ENCODE data around the gene LDB3. TPM values are rescaled to one million over a fixed set of nuclear protein-coding genes. Genes with fewer than 3 reads are reported as not detected.

LDB3 gene
- total and polyA plus RNA-seq, 4 donors, result 11.0 to 132 (median 50.2) TPM

DNA sequence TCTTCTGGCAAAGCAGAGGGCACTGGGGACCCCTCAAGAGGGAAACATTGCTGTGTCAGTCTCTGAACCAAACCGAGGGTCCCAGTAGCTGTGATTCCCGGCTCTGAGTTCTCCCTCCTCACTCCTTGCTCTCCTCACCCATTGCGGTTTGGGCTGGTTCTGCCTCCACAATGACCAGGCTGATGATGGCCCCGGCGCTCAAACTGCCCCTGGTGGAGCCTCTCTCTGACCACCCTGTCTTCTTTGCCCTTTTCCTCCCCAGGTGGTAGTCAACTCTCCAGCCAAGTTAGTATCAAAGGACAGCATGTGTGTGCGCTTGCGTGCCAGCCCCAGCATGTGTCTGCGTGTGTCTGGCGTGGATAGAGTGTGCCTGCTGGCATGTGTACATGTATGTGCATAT is 17.1 kb downstream of the LDB3 start:
- Histone ChIP-seq H3K27me3 (ENCODE audit: control insufficient read depth in 1 of 2, insufficient read depth in 2 of 2, low read length in 1 of 2) (no peaks in the 10 kb centered on the region), H3K4me3 (ENCODE audit: low read length in 2 of 2) (no peak overlapping the region), H3K27ac (ENCODE audit: low read depth in 1 of 2, low read length in 2 of 2) (peak overlapping the region in 1 of 2 donors; percentile 70), H3K4me1 (ENCODE audit: control insufficient read depth in 1 of 2, insufficient read depth in 2 of 2, low read length in 2 of 2) (peaks cover 0 to 5% of the 10 kb centered on the region in 2 donors), H3K36me3 (ENCODE audit: control insufficient read depth in 1 of 2, insufficient read depth in 2 of 2, low read length in 1 of 2) (peaks cover 0 to 7% of the 10 kb centered on the region in 2 donors), H3K9me3 (ENCODE audit: control insufficient read depth, low read length) (no peaks in the 10 kb centered on the region)
- intact Hi-C loops (cut with DNase I), result no loop called here
- DNase-seq, result no peak
- ATAC-seq (ENCODE audit: low FRiP score), result no peak
- 78 to 85% methylated on average over 9 of the region's 9 CpGs for WGBS, 2 donors

DNA sequence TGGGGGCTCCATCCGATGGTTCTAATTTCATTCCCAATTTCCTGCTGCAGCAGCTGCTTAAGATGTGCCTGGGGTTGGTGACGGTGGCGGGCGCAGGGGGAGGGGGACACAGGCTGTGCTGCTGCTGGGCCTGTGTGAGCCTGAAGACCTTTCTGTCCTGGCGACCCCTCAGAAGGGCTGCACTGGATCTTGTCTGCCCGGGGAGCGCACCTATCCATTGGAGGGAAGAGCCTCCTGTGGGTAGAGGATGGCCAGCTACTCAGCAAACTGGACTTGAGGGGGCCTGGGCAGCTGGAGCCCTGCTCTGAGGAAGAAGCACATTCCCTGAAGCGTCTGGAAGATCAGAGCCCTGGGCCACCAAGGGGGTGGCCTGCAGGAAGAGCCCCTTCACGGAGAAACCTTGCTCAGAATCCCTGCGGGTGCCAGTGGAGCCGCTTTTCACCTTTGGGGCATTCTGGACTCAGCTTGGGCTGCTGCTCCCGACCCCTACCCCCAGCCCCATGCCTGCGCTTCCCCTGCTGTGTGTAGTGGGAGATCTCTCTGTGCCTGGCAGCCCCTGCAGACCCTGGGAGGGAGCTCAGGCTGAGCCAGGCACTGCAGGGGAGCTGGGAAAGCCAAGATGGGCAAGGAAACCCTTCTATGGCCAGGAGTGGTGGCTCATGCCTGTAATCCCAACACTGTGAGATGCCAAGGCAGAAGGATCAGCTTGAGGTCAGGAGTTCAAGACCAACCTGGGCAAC is 17.8 kb downstream of the LDB3 start:
- H3K27ac ChIP-seq (ENCODE audit: low read depth in 1 of 2, low read length in 2 of 2), result no peak overlapping the region

GRCh38 chr10:86686972-86687371 is 18.7 kb downstream of the LDB3 start:
- no peaks in the 10 kb centered on the region for H3K9me3 ChIP-seq (ENCODE audit: control insufficient read depth, low read length)
- H3K4me3 ChIP-seq (ENCODE audit: low read length in 2 of 2), result no peak overlapping the region
- DNase-seq (no peak), ATAC-seq (ENCODE audit: low FRiP score) (no peak)
- WGBS, 2 donors, result 85 to 86% methylated on average over 19 of the region's 19 CpGs
- H3K4me1 ChIP-seq (ENCODE audit: control insufficient read depth in 1 of 2, insufficient read depth in 2 of 2, low read length in 2 of 2), result peaks cover 0 to 3% of the 10 kb centered on the region in 2 donors
- intact Hi-C loops (cut with DNase I), result no loop called here
- no peaks in the 10 kb centered on the region for H3K27me3 ChIP-seq (ENCODE audit: control insufficient read depth in 1 of 2, insufficient read depth in 2 of 2, low read length in 1 of 2)
- peaks cover 0 to 4% of the 10 kb centered on the region in 2 donors for H3K36me3 ChIP-seq (ENCODE audit: control insufficient read depth in 1 of 2, insufficient read depth in 2 of 2, low read length in 1 of 2)
- peak overlapping the region; percentile 31 to 37 for H3K27ac ChIP-seq (ENCODE audit: low read depth in 1 of 2, low read length in 2 of 2)

More for the DNA sequence above, 17.8 kb downstream of the LDB3 start:
- H3K9me3 ChIP-seq (ENCODE audit: control insufficient read depth, low read length), result no peaks in the 10 kb centered on the region
- WGBS, 2 donors, result 79 to 83% methylated on average over 13 of the region's 13 CpGs
- no peak overlapping the region for H3K4me3 ChIP-seq (ENCODE audit: low read length in 2 of 2)
- no peaks in the 10 kb centered on the region for H3K27me3 ChIP-seq (ENCODE audit: control insufficient read depth in 1 of 2, insufficient read depth in 2 of 2, low read length in 1 of 2)
- DNase-seq, result no peak
- H3K36me3 ChIP-seq (ENCODE audit: control insufficient read depth in 1 of 2, insufficient read depth in 2 of 2, low read length in 1 of 2), result peaks cover 0 to 7% of the 10 kb centered on the region in 2 donors
- ATAC-seq (ENCODE audit: low FRiP score), result no peak
- intact Hi-C loops (cut with DNase I), result no loop called here
- peaks cover 0 to 5% of the 10 kb centered on the region in 2 donors for H3K4me1 ChIP-seq (ENCODE audit: control insufficient read depth in 1 of 2, insufficient read depth in 2 of 2, low read length in 2 of 2)

GRCh38 chr10:86687750-86688149 is 19.4 kb downstream of the LDB3 start:
- 3 to 16% methylated on average over 4 of the region's 4 CpGs for WGBS, 2 donors
- H3K36me3 ChIP-seq (ENCODE audit: control insufficient read depth in 1 of 2, insufficient read depth in 2 of 2, low read length in 1 of 2), result peaks cover 0 to under 1% of the 10 kb centered on the region in 2 donors
- H3K27ac ChIP-seq (ENCODE audit: low read depth in 1 of 2, low read length in 2 of 2), result peak overlapping the region; percentile 31 to 37
- peaks cover 0 to 3% of the 10 kb centered on the region in 2 donors for H3K4me1 ChIP-seq (ENCODE audit: control insufficient read depth in 1 of 2, insufficient read depth in 2 of 2, low read length in 2 of 2)
- DNase-seq (no peak), ATAC-seq (ENCODE audit: low FRiP score) (no peak)
- H3K27me3 ChIP-seq (ENCODE audit: control insufficient read depth in 1 of 2, insufficient read depth in 2 of 2, low read length in 1 of 2), result no peaks in the 10 kb centered on the region
- no peaks in the 10 kb centered on the region for H3K9me3 ChIP-seq (ENCODE audit: control insufficient read depth, low read length)
- intact Hi-C loops (cut with DNase I), result no loop called here
- H3K4me3 ChIP-seq (ENCODE audit: low read length in 2 of 2), result no peak overlapping the region

- intact Hi-C loops (cut with DNase I), result no loop called here
- no peak for DNase-seq
- H3K27ac ChIP-seq (ENCODE audit: low read depth in 1 of 2, low read length in 2 of 2), result no peak overlapping the region
Observed at GRCh38 chr10:86688398-86688921, 20.1 kb downstream of the LDB3 start.

GRCh38 chr10:86689146-86689545 is 20.8 kb downstream of the LDB3 start:
- no peak for ATAC-seq (ENCODE audit: low FRiP score)

More at GRCh38 chr10:86688398-86688921, 20.1 kb downstream of the LDB3 start:
- peaks cover 0 to 3% of the 10 kb centered on the region in 2 donors for H3K4me1 ChIP-seq (ENCODE audit: control insufficient read depth in 1 of 2, insufficient read depth in 2 of 2, low read length in 2 of 2)
- H3K4me3 ChIP-seq (ENCODE audit: low read length in 2 of 2), result no peak overlapping the region
- H3K9me3 ChIP-seq (ENCODE audit: control insufficient read depth, low read length), result no peaks in the 10 kb centered on the region
- 27 to 29% methylated on average over 8 of the region's 8 CpGs for WGBS, 2 donors
- H3K36me3 ChIP-seq (ENCODE audit: control insufficient read depth in 1 of 2, insufficient read depth in 2 of 2, low read length in 1 of 2), result no peaks in the 10 kb centered on the region
- ATAC-seq (ENCODE audit: low FRiP score), result peak; percentile 82
- H3K27me3 ChIP-seq (ENCODE audit: control insufficient read depth in 1 of 2, insufficient read depth in 2 of 2, low read length in 1 of 2), result no peaks in the 10 kb centered on the region

DNA sequence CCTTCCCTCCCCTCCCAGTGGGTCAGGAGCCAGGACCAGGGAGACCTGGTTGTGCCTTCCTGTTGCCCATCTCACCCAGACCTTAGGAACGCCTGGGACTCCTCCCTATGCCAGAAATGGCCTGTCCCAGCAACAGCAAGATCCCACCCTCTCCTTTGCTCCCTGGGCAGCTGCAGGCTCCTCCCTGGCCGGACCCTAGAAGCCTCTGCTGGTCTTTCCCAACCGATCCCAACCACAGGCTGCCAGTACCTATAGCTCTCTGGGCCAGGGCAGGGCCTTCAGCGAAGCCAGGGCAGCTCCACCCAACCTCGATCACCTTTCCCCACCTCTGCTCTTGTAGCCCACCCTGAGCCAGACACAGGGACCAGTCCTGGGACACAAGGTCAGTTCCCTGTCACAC is 21.9 kb downstream of the LDB3 start:
- H3K9me3 ChIP-seq (ENCODE audit: control insufficient read depth, low read length), result no peaks in the 10 kb centered on the region
- H3K27me3 ChIP-seq (ENCODE audit: control insufficient read depth in 1 of 2, insufficient read depth in 2 of 2, low read length in 1 of 2), result no peaks in the 10 kb centered on the region
- ATAC-seq (ENCODE audit: low FRiP score), result no peak
- no peak overlapping the region for H3K4me3 ChIP-seq (ENCODE audit: low read length in 2 of 2)
- DNase-seq, result no peak
- WGBS, 2 donors, result 63 to 66% methylated on average over 5 of the region's 5 CpGs
- peak overlapping the region in 1 of 2 donors; percentile 7 for H3K27ac ChIP-seq (ENCODE audit: low read depth in 1 of 2, low read length in 2 of 2)
- no peaks in the 10 kb centered on the region for H3K36me3 ChIP-seq (ENCODE audit: control insufficient read depth in 1 of 2, insufficient read depth in 2 of 2, low read length in 1 of 2)
- H3K4me1 ChIP-seq (ENCODE audit: control insufficient read depth in 1 of 2, insufficient read depth in 2 of 2, low read length in 2 of 2), result no peaks in the 10 kb centered on the region
- intact Hi-C loops (cut with DNase I), result no loop called here

More at GRCh38 chr10:86689146-86689545, 20.8 kb downstream of the LDB3 start:
- no peaks in the 10 kb centered on the region for H3K36me3 ChIP-seq (ENCODE audit: control insufficient read depth in 1 of 2, insufficient read depth in 2 of 2, low read length in 1 of 2)
- no peak overlapping the region for H3K4me3 ChIP-seq (ENCODE audit: low read length in 2 of 2)
- no peaks in the 10 kb centered on the region for H3K27me3 ChIP-seq (ENCODE audit: control insufficient read depth in 1 of 2, insufficient read depth in 2 of 2, low read length in 1 of 2)
- WGBS, 2 donors, result 86 to 89% methylated on average over 13 of the region's 13 CpGs
- H3K27ac ChIP-seq (ENCODE audit: low read depth in 1 of 2, low read length in 2 of 2), result peak overlapping the region in 1 of 2 donors; percentile 4
- peaks cover 0 to under 1% of the 10 kb centered on the region in 2 donors for H3K4me1 ChIP-seq (ENCODE audit: control insufficient read depth in 1 of 2, insufficient read depth in 2 of 2, low read length in 2 of 2)
- no peak for DNase-seq
- no peaks in the 10 kb centered on the region for H3K9me3 ChIP-seq (ENCODE audit: control insufficient read depth, low read length)
- intact Hi-C loops (cut with DNase I), result no loop called here

- Histone ChIP-seq H3K27ac (ENCODE audit: low read depth in 1 of 2, low read length in 2 of 2) (peak overlapping the region; percentile 14 to 21), H3K36me3 (ENCODE audit: control insufficient read depth in 1 of 2, insufficient read depth in 2 of 2, low read length in 1 of 2) (no peaks in the 10 kb centered on the region), H3K9me3 (ENCODE audit: control insufficient read depth, low read length) (no peaks in the 10 kb centered on the region), H3K4me3 (ENCODE audit: low read length in 2 of 2) (no peak overlapping the region), H3K27me3 (ENCODE audit: control insufficient read depth in 1 of 2, insufficient read depth in 2 of 2, low read length in 1 of 2) (no peaks in the 10 kb centered on the region), H3K4me1 (ENCODE audit: control insufficient read depth in 1 of 2, insufficient read depth in 2 of 2, low read length in 2 of 2) (no peaks in the 10 kb centered on the region)
- WGBS, 2 donors, result 67% methylated on average over 3 of the region's 3 CpGs
- DNase-seq (no peak), ATAC-seq (ENCODE audit: low FRiP score) (no peak)
- intact Hi-C loops (cut with DNase I), result no loop called here
Observed at GRCh38 chr10:86690657-86691084, 22.4 kb downstream of the LDB3 start.

All from aorta (tissue), 5 donors.